ENCODE measurements around the gene ZDHHC9. TPM values are rescaled to one million over a fixed set of nuclear protein-coding genes. Genes with fewer than 3 reads are reported as not detected.

Gene ZDHHC9
- total and polyA plus RNA-seq, 9 of the 15 experiments (the other 6 are each of a cell fraction or from before 2014, with no cell fraction given), result 6.8 to 22.4 (median 9.1) TPM

GRCh38 chrX:129771266-129771995, 72.3 kb downstream of the ZDHHC9 start:
- in situ Hi-C loops (cut with MboI) (no loop called here), intact Hi-C loops (cut with micrococcal nuclease) (no loop called here)
- H3K9me1 ChIP-seq (ENCODE audit: control insufficient read depth, insufficient read depth, low read length), result no peaks in the 10 kb centered on the region
- no peaks in the 10 kb centered on the region for H3K9me3 ChIP-seq (replicated peaks; ENCODE audit: control insufficient read depth, insufficient read depth, low read depth, low read length)
- H3K9ac ChIP-seq (ENCODE audit: insufficient read depth in 1 of 2, low read depth in 2 of 2, low read length in 2 of 2), result no peak overlapping the region
- BruUV-seq (replicated peaks), result no TSS peak
- WGBS (ENCODE audit: insufficient coverage, low coverage, missing lambda C conversion rate), result 60% methylated on average over 12 of the region's 14 CpGs
- ChIA-PET POLR2A (interaction anchor here (0.5 to 1.2 kb wide), 4 partner anchors 9 to 357 kb away, joined by 3 to 4 read pairs (median 3); no protein-coding TSS in a partner anchor), CTCF (ENCODE audit: low intra/inter-chr PET ratio) (no interaction called here)
- ATAC-seq, result no peak
- H3K79me2 ChIP-seq (ENCODE audit: control insufficient read depth, insufficient read depth, low read length), result no peaks in the 10 kb centered on the region
- H3K4me2 ChIP-seq (ENCODE audit: insufficient read depth, low read length), result no peak overlapping the region
- FAIRE-seq, result no peak
- no peaks in the 10 kb centered on the region for H3K27me3 ChIP-seq (ENCODE audit: control insufficient read depth in 2 of 2, insufficient read depth in 2 of 2, low read length in 2 of 2)
- H3K27ac ChIP-seq (ENCODE audit: extremely low read depth, low read depth, low read length), result no peak overlapping the region
- H2AFZ ChIP-seq (ENCODE audit: low read depth, low read length), result peak overlapping the region; percentile 56; the same call in 1 of the 2 replicates
- H3K4me3 ChIP-seq, result no peak overlapping the region
- H4K20me1 ChIP-seq (replicated peaks; ENCODE audit: control insufficient read depth, insufficient read depth, low read length), result no peaks in the 10 kb centered on the region
- no peaks in the 10 kb centered on the region; a peak in 1 of 5 replicates for H3K4me1 ChIP-seq (replicated peaks in 1 of 2; ENCODE audit: control insufficient read depth in 2 of 2, insufficient read depth in 2 of 2, low read length in 2 of 2)
- DNase-seq (ENCODE audit: extremely low read depth in 1 of 4, low spot score in 3 of 4), result no peak
- no peaks in the 10 kb centered on the region for H3K36me3 ChIP-seq (ENCODE audit: control insufficient read depth, insufficient read depth, low read length)
- no peak for TF ChIP-seq SP1 (CRISPR knock-in tag; IDR thresholded peaks at IDR 0.05)
- no peak for TF ChIP-seq ZNF444 (CRISPR knock-in tag; IDR thresholded peaks at IDR 0.05)
- TF ChIP-seq ASH1L (IDR thresholded peaks at IDR 0.05; ENCODE audit: borderline replicate concordance, low read depth, partially characterized antibody), result no peak
- TF ChIP-seq E2F3 (CRISPR knock-in tag; IDR thresholded peaks at IDR 0.05), result no peak
- TF ChIP-seq ATF7 (IDR thresholded peaks at IDR 0.05), result no peak
- TF ChIP-seq, protein P1, sequence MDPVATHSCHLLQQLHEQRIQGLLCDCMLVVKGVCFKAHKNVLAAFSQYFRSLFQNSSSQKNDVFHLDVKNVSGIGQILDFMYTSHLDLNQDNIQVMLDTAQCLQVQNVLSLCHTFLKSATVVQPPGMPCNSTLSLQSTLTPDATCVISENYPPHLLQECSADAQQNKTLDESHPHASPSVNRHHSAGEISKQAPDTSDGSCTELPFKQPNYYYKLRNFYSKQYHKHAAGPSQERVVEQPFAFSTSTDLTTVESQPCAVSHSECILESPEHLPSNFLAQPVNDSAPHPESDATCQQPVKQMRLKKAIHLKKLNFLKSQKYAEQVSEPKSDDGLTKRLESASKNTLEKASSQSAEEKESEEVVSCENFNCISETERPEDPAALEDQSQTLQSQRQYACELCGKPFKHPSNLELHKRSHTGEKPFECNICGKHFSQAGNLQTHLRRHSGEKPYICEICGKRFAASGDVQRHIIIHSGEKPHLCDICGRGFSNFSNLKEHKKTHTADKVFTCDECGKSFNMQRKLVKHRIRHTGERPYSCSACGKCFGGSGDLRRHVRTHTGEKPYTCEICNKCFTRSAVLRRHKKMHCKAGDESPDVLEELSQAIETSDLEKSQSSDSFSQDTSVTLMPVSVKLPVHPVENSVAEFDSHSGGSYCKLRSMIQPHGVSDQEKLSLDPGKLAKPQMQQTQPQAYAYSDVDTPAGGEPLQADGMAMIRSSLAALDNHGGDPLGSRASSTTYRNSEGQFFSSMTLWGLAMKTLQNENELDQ (CRISPR knock-in tag; IDR thresholded peaks at IDR 0.05; ENCODE audit: borderline replicate concordance), result no peak
- no peak for TF ChIP-seq MTA2 (IDR thresholded peaks at IDR 0.05; ENCODE audit: low read depth)
- no peak for TF ChIP-seq MCM2 (IDR thresholded peaks at IDR 0.05; ENCODE audit: low read depth)
- TF ChIP-seq EWSR1 (IDR thresholded peaks at IDR 0.05; ENCODE audit: borderline replicate concordance, low read depth, partially characterized antibody), result no peak
- TF ChIP-seq, protein P2, sequence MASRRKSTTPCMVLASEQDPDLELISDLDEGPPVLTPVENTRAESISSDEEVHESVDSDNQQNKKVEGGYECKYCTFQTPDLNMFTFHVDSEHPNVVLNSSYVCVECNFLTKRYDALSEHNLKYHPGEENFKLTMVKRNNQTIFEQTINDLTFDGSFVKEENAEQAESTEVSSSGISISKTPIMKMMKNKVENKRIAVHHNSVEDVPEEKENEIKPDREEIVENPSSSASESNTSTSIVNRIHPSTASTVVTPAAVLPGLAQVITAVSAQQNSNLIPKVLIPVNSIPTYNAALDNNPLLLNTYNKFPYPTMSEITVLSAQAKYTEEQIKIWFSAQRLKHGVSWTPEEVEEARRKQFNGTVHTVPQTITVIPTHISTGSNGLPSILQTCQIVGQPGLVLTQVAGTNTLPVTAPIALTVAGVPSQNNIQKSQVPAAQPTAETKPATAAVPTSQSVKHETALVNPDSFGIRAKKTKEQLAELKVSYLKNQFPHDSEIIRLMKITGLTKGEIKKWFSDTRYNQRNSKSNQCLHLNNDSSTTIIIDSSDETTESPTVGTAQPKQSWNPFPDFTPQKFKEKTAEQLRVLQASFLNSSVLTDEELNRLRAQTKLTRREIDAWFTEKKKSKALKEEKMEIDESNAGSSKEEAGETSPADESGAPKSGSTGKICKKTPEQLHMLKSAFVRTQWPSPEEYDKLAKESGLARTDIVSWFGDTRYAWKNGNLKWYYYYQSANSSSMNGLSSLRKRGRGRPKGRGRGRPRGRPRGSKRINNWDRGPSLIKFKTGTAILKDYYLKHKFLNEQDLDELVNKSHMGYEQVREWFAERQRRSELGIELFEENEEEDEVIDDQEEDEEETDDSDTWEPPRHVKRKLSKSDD (conservative IDR thresholded peaks at IDR 0.05; ENCODE audit: low read length), result no peak
- no peak for TF ChIP-seq EP300 (IDR thresholded peaks at IDR 0.05; ENCODE audit: low read length)
- TF ChIP-seq, protein P3, sequence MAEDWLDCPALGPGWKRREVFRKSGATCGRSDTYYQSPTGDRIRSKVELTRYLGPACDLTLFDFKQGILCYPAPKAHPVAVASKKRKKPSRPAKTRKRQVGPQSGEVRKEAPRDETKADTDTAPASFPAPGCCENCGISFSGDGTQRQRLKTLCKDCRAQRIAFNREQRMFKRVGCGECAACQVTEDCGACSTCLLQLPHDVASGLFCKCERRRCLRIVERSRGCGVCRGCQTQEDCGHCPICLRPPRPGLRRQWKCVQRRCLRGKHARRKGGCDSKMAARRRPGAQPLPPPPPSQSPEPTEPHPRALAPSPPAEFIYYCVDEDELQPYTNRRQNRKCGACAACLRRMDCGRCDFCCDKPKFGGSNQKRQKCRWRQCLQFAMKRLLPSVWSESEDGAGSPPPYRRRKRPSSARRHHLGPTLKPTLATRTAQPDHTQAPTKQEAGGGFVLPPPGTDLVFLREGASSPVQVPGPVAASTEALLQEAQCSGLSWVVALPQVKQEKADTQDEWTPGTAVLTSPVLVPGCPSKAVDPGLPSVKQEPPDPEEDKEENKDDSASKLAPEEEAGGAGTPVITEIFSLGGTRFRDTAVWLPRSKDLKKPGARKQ (CRISPR knock-in tag; IDR thresholded peaks at IDR 0.05), result no peak
- no peak for TF ChIP-seq FOSL1 (tag; conservative IDR thresholded peaks at IDR 0.05)
- no peak for TF ChIP-seq ZNF445 (CRISPR knock-in tag; IDR thresholded peaks at IDR 0.05; ENCODE audit: low read depth)

All from K562 (cell line).